Lung (tissue), 12 donors: Measurements from ENCODE around the gene RAMP3. TPM values are rescaled to one million over a fixed set of nuclear protein-coding genes. Genes with fewer than 3 reads are reported as not detected.

ENCODE experiments used
- ATAC-seq: fragments of 200-7000 bp; cut with Tn5 transposase; one replicate; pipeline ENCODE4 v1.9.1; 2020; ENCODE audit warnings: moderate number of reproducible peaks; ENCODE audit not compliant: insufficient read depth, low FRiP score
- DNase-seq, 3 donors: peaks; one replicate each; pipeline ENCODE4 v3.0.0-alpha.2; 2013 to 2017
- H3K27ac ChIP-seq, 2 donors: one replicate each; pipeline ENCODE4 v1.5.1; 2013; ENCODE audit warnings: mild to moderate bottlenecking in 2 of 2, moderate library complexity in 2 of 2, control low read depth in 1 of 2, inconsistent platforms in 1 of 2, low read depth in 1 of 2, low read length in 1 of 2
- H3K27me3 ChIP-seq, 3 donors: one replicate each; pipeline ENCODE4 v1.5.1; 2013; ENCODE audit warnings: low read length in 2 of 3; ENCODE audit not compliant: control insufficient read depth in 3 of 3, insufficient read depth in 3 of 3
- H3K36me3 ChIP-seq, 4 donors: one replicate each; pipeline ENCODE4 v1.5.1; 2013; ENCODE audit warnings: low read length in 4 of 4, mild to moderate bottlenecking in 1 of 4, moderate library complexity in 1 of 4; ENCODE audit not compliant: control insufficient read depth in 4 of 4, insufficient read depth in 4 of 4
- H3K4me1 ChIP-seq, 5 donors: one replicate each; pipeline ENCODE4 v1.5.1; 2013; ENCODE audit warnings: low read length in 5 of 5, mild to moderate bottlenecking in 2 of 5, moderate library complexity in 1 of 5; ENCODE audit not compliant: control insufficient read depth in 5 of 5, insufficient read depth in 5 of 5
- H3K4me3 ChIP-seq: one replicate; pipeline ENCODE4 v1.5.1; 2013; ENCODE audit warnings: mild to moderate bottlenecking, control low read depth, moderate library complexity
- H3K9ac ChIP-seq, 2 donors: one replicate each; pipeline ENCODE4 v1.5.1; 2013; ENCODE audit warnings: low read length in 2 of 2, control low read depth in 1 of 2; ENCODE audit not compliant: insufficient read depth in 1 of 2
- H3K9me3 ChIP-seq, 4 donors: one replicate each; pipeline ENCODE4 v1.5.1; 2013; ENCODE audit warnings: low read length in 3 of 4, mild to moderate bottlenecking in 1 of 4, moderate library complexity in 1 of 4; ENCODE audit not compliant: control insufficient read depth in 4 of 4, insufficient read depth in 3 of 4
- WGBS, 2 donors: extraction: QIAGEN DNeasy Blood & Tissue Kit; methylation state at CpG; one replicate each; pipeline ENCODE4 v1.1.7; 2013; 5-methylcytosine and 5-hydroxymethylcytosine counted together
- polyA plus RNA-seq, 2 donors: library from polyadenylated mRNA; stranded (reverse); fragments of 200-250 nt; gene quantifications; one replicate each; pipeline ENCODE4 v1.2.1, GENCODE V29; 2013
- total RNA-seq, 2 donors: library from RNA; depleted of rRNA in 1 of 2; stranded (reverse); fragments of >200 nt in 1 of 2; gene quantifications; one replicate each; pipeline ENCODE4 v1.2.1, GENCODE V29; 2014 to 2021
- TF ChIP-seq, protein P1 (sequence below): IDR thresholded peaks from 2 replicates; pipeline ENCODE4 v1.5.1; 2012; ENCODE audit warnings: mild to moderate bottlenecking; ENCODE audit errors: control extremely low read depth, extremely low read depth
- donor health status: control.
- donor health status: control.
- donor health status: Bipolar disorder and iron deficiency.
- donor health status: healthy.
- donor health status: DM: yes; HTN: yes; CAD: no.

Gene RAMP3
- total and polyA plus RNA-seq, 4 donors = 47.3 to 116 (median 63.3) TPM

DNA sequence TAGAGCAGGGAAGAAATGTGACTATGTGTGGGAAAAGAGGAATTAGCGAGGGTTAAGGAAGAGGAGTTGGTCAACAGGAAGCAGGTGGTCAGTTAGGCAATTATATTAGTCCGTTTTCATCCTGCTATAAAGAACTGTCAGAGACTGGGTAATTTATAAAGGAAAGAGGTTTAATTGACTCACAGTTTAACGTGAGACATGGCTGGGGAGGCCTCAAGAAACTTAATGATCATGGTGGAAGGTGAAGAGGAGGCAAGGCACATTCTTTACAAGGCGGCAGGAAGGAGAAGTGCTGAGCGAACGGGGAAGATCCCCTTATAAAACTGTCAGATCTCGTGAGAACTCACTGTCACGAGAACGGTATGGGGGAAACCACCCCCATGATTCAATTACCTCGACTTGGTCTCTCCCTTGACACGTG, 35.0 kb downstream of the RAMP3 start:
- DNase-seq (no peak), ATAC-seq (peak; percentile 30)
- TF ChIP-seq, protein P1, sequence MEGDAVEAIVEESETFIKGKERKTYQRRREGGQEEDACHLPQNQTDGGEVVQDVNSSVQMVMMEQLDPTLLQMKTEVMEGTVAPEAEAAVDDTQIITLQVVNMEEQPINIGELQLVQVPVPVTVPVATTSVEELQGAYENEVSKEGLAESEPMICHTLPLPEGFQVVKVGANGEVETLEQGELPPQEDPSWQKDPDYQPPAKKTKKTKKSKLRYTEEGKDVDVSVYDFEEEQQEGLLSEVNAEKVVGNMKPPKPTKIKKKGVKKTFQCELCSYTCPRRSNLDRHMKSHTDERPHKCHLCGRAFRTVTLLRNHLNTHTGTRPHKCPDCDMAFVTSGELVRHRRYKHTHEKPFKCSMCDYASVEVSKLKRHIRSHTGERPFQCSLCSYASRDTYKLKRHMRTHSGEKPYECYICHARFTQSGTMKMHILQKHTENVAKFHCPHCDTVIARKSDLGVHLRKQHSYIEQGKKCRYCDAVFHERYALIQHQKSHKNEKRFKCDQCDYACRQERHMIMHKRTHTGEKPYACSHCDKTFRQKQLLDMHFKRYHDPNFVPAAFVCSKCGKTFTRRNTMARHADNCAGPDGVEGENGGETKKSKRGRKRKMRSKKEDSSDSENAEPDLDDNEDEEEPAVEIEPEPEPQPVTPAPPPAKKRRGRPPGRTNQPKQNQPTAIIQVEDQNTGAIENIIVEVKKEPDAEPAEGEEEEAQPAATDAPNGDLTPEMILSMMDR = no peak
- no peak overlapping the region for H3K4me3 ChIP-seq
- H3K9me3 ChIP-seq = no peaks in the 10 kb centered on the region
- H3K27me3 ChIP-seq = no peaks in the 10 kb centered on the region
- H3K4me1 ChIP-seq = peaks cover 0 to 6% (median 0%) of the 10 kb centered on the region in 5 donors
- H3K36me3 ChIP-seq = no peaks in the 10 kb centered on the region
- H3K27ac ChIP-seq = no peak overlapping the region
- 25 to 47% methylated on average over 11 of the region's 11 CpGs for WGBS, 2 donors
- no peak overlapping the region for H3K9ac ChIP-seq

DNA sequence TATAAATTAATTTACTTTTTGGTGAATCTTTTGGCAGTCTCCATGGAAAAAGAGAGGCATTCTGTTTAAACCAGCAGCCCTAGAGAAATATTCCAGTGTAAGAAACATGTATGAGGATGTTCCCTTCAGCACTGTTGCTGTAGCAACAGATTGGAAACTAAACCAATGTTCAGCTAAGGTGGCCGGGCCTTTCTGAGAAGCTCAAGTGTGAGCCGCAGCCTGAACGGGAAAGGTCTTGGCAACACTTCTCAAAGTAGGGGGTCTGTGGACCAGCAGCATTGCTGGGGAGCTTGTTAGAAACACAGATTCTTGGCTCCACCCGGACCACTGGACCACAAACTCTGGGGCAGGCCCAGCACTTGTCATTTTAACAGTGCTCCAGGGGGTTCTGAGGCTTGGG, 36.2 kb downstream of the RAMP3 start:
- Histone ChIP-seq H3K27ac (no peak overlapping the region), H3K27me3 (no peaks in the 10 kb centered on the region), H3K4me1 (peaks cover 0 to 6% (median 0%) of the 10 kb centered on the region in 5 donors), H3K36me3 (no peaks in the 10 kb centered on the region), H3K9ac (no peak overlapping the region), H3K4me3 (no peak overlapping the region), H3K9me3 (no peaks in the 10 kb centered on the region)
- DNase-seq (no peak), ATAC-seq (no peak)
- TF ChIP-seq, protein P1 = no peak
- WGBS, 2 donors = 83 to 90% methylated on average over 4 of the region's 4 CpGs

DNA sequence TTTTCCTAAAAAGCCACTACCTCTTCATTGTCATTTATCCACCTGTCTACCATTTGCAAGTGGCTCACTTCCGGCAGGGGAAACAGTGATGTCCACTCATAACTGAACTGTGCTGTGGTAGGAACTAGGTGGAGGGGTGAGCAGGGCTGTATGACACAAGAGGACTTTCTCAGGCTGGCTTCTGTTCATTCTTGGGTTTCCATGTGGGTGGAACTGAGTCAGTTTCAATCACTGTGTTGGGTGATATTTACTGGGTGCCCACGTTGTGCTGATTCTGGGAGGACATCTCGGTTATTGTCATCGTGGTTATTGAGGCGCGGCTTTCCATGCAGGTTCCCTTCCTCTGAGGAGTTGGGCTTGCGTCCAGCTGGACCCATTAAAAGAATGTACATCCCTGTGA, 38.8 kb downstream of the RAMP3 start:
- TF ChIP-seq, protein P1 = no peak
- no peak for DNase-seq
- peaks cover 0 to 1% (median 0%) of the 10 kb centered on the region in 5 donors for H3K4me1 ChIP-seq
- no peak for ATAC-seq
- H3K9me3 ChIP-seq = peaks cover 0 to 2% (median 0%) of the 10 kb centered on the region in 4 donors
- 87 to 91% methylated on average over 7 of the region's 7 CpGs for WGBS, 2 donors
- H3K4me3 ChIP-seq = no peak overlapping the region
- H3K27me3 ChIP-seq = no peaks in the 10 kb centered on the region
- H3K9ac ChIP-seq = no peak overlapping the region
- H3K27ac ChIP-seq = no peak overlapping the region
- H3K36me3 ChIP-seq = no peaks in the 10 kb centered on the region

DNA sequence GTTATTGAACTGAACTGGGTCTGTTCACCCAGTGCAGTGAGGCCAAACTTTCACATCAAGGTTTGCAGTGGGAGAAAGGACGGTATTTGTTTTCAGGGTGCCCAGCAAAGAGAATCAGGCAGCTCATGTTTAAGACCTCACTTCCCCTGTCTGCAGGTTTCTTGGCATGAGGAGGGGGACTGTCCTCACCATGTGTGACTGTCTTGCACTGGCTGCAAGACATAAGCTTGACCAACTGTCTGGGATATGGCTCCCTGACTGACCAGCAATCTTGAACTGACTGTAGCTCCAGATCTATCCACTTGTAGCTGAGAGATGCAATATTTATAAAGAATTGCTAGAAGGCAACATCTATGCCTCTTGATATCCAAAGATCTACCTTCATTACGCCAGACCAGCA, 39.9 kb downstream of the RAMP3 start:
- Histone ChIP-seq H3K36me3 (no peaks in the 10 kb centered on the region), H3K4me3 (no peak overlapping the region), H3K9ac (no peak overlapping the region), H3K27me3 (no peaks in the 10 kb centered on the region), H3K9me3 (peaks cover 0 to 2% (median 0%) of the 10 kb centered on the region in 4 donors), H3K27ac (no peak overlapping the region), H3K4me1 (peaks cover 0 to 1% (median 0%) of the 10 kb centered on the region in 5 donors)
- 90 to 94% methylated on average over 2 of the region's 2 CpGs for WGBS, 2 donors
- DNase-seq = no peak
- no peak for ATAC-seq
- TF ChIP-seq, protein P1 = no peak
